HG03196 (cell line): ENCODE results near the gene RELA.
"Not testable (repeated sequence)": the region's sequence is repeated elsewhere in the genome, so short reads cannot be mapped to it uniquely, and the experiment has no call there.

Experiments
- ATAC-seq: cut with Tn5 transposase; IDR thresholded peaks from one replicate; pipeline ENCODE4 v1.9.1; 2021; ENCODE audit not compliant: unreplicated experiment

Gene RELA

DNA sequence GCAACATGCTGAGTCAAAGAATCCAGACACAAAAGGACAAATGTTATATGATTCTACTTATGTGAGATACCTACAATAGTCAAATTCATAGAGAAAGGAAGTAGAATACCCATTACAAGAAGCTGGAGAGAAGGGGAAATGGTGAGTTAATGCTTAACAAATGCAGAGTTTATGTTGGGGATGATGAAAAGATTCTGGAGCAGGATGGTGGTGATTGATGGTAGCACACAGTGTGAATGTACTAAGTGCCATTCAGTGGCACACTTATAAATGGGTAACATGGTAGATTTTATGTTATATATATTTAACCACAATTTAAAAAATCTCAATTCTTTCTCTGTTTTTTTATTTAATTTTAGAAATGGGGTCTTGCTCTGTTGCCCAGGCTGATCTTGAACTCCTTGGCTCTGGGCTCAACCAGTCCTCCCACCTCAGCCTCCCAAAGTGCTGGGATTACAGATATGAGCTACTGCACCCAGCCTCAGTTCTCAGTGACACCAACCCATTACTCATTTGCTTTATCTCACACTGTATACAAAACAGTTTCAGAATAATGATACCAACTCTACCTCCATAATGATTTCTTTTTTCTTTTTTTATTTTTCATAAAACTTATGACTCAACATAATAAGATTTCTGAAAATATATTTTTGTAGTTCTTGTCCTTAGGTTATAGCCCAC, 9.6 kb upstream of the RELA start:
- ATAC-seq: no peak

DNA sequence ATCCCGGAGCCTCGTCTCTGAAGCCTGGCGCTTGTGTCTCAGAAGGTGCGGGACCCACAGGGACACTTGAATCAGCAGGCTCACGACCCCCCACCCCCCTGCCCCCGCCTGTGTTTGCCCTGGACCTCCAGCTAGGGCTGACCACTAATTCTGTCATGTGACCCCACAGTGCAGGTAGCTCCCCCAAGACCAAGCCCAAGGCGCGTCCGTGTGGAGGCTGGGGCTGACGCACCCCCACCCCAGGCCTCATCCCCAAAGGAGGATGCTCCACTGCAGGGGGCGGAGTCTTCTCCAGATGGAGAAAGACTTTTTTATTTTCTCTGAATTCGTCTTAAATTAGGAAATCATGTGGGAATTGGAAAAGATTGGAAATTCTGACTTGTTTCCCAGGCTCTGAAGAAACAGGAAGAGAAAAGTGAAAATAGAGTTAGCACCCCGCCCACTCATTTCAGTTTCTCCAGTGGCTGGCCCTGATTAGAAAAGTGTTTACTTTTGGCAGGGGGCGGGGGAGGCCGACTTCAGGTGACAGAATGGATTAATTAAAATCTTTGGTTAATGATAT, 1.0 kb upstream of the RELA start:
- peak; percentile 27 for ATAC-seq

GRCh38 chr11:65662247-65662798, 393 bp downstream of the RELA start:
- peak; percentile 8 for ATAC-seq

- ATAC-seq: no peak
These were observed 993 bp downstream of the RELA start for GRCh38 chr11:65661599-65662246.

GRCh38 chr11:65660908-65661307, 1.8 kb downstream of the RELA start:
- ATAC-seq: not testable (repeated sequence)

GRCh38 chr11:65660038-65660437, 2.7 kb downstream of the RELA start:
- ATAC-seq: no peak

- ATAC-seq: no peak
These were observed 4.3 kb downstream of the RELA start for GRCh38 chr11:65658174-65659021.

DNA sequence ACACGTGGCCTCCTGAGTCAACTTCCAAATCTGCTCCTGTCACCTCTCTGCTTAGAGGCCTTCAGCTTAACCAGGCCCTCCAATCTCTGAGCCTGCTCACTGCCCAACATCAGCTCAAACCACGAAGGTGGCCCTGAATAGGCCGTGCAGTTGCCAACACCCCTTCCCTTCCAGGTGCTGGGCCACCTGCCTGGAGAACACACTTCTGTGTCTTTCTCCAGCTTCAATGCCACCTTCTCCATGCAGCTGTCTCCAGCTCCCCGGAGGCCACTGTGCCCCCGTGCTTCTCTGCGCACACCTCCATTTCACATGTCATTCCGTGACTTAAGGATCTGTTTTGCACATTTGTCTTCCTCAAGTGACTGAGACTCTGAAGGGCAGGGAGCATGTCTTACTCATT, 5.3 kb downstream of the RELA start:
- no peak for ATAC-seq

GRCh38 chr11:65655570-65656332, 7.0 kb downstream of the RELA start:
- ATAC-seq: no peak

DNA sequence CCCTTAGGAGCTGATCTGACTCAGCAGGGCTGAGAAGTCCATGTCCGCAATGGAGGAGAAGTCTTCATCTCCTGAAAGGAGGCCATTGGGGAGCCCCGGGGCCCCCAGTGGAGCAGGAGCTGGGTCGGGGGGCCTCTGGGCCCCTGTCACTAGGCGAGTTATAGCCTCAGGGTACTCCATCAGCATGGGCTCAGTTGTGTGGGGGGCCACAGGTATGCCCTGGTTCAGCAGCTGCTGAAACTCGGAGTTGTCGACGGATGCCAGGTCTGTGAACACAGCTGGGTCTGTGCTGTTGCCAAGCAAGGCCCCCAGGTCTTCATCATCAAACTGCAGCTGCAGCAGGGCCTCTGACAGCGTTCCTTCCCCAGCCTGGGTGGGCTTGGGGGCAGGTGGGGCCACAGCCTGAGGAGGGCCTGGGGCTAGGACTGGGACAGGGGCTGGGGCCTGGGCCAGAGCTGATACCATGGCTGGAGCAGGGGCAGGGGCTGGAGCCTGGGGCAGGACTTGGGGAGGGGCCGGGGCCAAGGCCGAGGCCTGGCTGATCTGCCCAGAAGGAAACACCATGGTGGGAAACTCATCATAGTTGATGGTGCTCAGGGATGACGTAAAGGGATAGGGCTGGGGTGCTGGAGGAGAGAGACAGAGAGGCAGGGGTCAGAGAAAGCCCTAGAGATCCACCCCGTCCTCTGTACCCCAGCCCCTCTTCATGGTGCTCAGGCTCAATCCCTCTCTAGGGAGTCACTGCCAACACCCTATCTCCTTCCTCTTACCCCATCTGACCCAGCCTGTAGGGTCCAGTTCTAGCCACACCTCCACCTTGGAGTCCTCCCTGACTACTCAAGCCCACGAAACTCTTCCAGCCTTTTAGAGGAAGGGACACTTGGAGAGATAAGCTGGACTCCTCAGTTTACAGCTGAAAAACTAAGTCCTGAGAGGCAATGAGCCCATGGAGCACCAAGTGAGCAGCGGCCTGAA, 8.1 kb downstream of the RELA start:
- ATAC-seq: no peak

- peak; percentile 0 for ATAC-seq
These were observed 9.2 kb downstream of the RELA start for GRCh38 chr11:65653229-65654225.

DNA sequence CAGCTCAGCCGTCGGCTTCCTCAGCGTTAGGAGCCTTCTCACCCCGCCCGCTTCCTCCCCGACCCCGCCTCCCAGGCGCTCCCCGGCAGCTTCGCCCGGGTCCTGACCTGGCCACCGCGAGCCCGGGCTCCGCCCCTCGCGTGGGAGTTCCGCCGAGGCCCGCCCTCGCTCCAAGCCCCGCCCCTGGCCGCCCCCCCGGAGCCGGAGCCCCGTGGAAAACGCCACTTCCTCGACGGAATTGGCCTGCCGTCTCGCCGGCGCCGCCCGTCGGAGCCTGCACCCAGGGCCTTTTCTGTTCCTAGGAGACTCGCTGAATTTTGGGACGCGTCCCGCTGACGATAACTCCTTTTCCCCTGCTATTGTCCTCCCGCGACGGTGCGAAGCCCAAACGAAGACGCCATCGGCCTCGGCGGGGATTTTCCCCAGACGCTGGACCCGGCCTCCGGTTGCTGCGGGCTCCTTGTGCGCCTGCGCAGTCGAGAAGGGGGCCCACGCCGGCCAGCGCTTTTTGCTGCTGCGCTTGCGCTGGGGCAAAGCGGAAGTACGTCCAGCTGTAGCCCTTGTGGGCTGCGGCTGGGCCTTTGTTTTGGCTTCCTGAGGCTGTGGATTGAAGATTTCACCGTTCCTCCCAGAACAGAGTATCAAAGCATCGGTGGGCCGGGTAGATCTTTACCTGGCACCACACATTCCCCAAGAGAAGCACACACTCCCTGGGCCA, 10.0 kb downstream of the RELA start:
- peak; percentile 60 for ATAC-seq

DNA sequence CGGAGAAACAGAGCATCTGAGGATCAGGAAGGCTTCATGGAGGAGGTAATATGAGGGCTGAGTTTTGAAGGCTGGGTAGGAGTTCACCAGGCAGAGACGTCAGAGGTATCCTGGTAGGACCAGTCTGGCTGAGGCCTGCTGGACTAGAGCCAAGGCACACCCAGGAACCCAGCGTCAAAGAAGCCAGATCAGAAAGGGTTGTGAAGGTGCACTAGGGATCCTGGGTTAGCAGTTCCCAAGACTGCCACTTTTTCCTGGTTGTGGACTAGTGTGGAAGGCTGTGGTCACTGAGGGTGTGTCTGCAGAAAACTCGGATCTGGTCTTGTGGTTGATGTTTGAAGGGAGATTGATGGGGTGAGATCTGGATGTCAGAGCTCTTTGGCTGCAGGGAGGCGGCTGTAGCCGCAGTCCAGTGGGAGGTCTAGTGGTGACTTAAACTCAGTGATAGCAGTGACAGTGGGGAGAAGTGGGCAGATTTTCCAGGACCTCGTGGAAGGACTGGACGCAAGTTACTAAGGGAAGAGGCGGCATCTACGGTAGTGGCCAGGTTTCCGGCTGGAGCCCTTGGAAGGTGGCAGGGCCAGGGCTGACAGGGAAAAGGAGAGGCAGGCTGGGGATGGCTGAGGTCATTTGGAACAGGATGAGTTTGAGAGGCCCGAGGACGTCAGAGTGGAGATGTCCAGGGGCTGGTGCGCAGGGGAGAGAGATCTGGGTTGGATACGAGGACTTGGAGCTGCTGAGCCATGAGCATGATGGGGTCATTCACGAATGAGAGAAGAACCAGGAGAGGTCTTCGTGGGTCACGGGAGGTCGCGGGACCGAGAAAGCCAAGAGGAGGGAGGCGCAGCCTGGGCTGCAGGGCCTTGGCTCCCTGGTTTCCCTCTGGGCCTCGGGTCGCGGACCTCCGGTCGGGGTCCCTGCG, 10.9 kb downstream of the RELA start:
- peak; percentile 5 for ATAC-seq

DNA sequence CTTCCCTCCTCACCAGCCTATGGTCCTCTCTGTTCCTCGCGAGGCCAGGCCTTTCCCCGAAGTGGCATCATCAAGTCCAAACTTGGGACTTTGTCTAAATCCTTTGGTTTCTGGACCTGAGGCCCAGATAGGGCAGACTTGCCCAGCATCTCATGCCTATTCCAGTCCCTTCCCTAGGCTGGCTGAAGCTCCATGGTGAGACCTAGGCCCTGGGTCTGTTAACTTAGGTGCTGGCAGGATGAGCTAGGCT, 11.5 kb downstream of the RELA start:
- ATAC-seq: no peak

DNA sequence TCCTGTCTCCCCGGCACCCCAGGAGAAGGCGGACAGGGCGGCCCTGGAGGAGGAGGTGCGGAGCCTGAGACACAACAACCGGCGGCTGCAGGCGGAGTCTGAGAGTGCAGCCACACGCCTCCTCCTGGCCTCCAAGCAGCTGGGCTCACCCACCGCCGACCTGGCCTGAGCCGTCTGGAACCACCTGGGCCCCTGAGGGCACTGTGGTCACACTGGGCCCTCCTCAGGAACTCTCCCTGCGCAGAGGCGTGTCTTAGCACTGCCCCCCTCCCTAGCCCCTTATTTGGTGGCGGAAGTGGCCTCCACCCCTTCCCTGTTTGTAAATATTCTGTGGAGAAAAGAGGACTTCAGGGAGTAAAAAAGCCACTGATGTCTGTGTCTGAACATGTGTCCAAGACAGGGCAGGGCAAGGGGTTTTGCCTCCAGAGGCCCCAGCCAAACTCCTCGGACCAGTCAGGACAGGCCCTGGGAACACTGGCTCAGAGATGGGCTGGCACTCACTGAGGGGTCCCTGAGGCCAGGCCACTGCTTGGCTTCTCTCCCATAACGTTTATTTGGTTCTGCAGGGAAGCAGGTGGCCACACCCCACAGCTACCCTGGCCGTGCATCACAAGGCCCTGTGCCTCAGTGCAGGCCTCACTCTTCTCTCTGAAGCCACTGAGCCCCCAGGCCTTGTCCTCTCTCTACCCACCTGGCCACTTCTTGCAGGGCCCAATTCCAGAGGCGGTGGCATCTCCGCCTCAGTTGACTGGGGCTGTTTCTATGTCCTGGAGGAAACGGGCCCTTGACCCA, 12.0 kb downstream of the RELA start:
- no peak for ATAC-seq
